CD4-positive, alpha-beta memory T cell (primary cell): ENCODE data around the gene RDH11. TPM values are rescaled to one million over a fixed set of nuclear protein-coding genes. Genes with fewer than 3 reads are reported as not detected.

ENCODE experiments used
- CTCF ChIA-PET: fragments of 350-600 bp; sonication (Branson Sonifier 250); formaldehyde crosslinking; loops from one replicate; lab custom pipeline; 2021; ENCODE audit warnings: inconsistent platforms; ENCODE audit not compliant: partially characterized antibody; lab: Charles Lee
- POLR2A ChIA-PET: fragments of 350-600 bp; sonication (Branson Sonifier 250); formaldehyde crosslinking; loops from one replicate; lab custom pipeline; 2021; ENCODE audit not compliant: partially characterized antibody; lab: Charles Lee
- DNase-seq, 5 donors: peaks; one replicate each; pipeline versions ENCODE4 v3.0.0 to v3.0.0-alpha.2; 2020 to 2022; ENCODE audit warnings: mixed read lengths in 1 of 5
- H3K27ac ChIP-seq: one replicate; pipeline ENCODE4 v1.7.0; 2013; ENCODE audit warnings: low read depth, low read length
- H3K27me3 ChIP-seq: 2 replicates; pipeline ENCODE4 v1.7.0; 2013; ENCODE audit warnings: mild to moderate bottlenecking, low read length, moderate library complexity; ENCODE audit not compliant: insufficient read depth
- H3K36me3 ChIP-seq: 2 replicates; pipeline ENCODE4 v1.7.0; 2013; ENCODE audit warnings: mild to moderate bottlenecking, low read length, moderate library complexity; ENCODE audit not compliant: insufficient read depth
- H3K4me1 ChIP-seq: 2 replicates; pipeline ENCODE4 v1.7.0; 2013; ENCODE audit warnings: mild to moderate bottlenecking, low read length, moderate library complexity; ENCODE audit not compliant: insufficient read depth
- H3K4me3 ChIP-seq, 2 donors: one replicate each; pipeline ENCODE4 v1.7.0; 2013; ENCODE audit warnings: low read length in 2 of 2, mild to moderate bottlenecking in 1 of 2
- H3K9me3 ChIP-seq, 2 donors: one replicate each; pipeline ENCODE4 v1.7.0; 2013; ENCODE audit warnings: low read length in 2 of 2, control low read depth in 1 of 2; ENCODE audit not compliant: control insufficient read depth in 1 of 2
- H3K27ac Mint-ChIP-seq, 7 donors: one replicate each; pipeline ENCODE4 v1.8.0; 2020 to 2021; ENCODE audit warnings: mixed read lengths in 7 of 7, mild to moderate bottlenecking in 6 of 7, inconsistent platforms in 3 of 7, moderate library complexity in 3 of 7
- H3K27me3 Mint-ChIP-seq, 2 donors: one replicate each; pipeline ENCODE4 v1.8.0; 2020 to 2021; ENCODE audit warnings: mixed read lengths in 2 of 2
- H3K36me3 Mint-ChIP-seq, 2 donors: one replicate each; pipeline ENCODE4 v1.8.0; 2020 to 2021; ENCODE audit warnings: mixed read lengths in 2 of 2, inconsistent platforms in 1 of 2, mild to moderate bottlenecking in 1 of 2
- H3K4me1 Mint-ChIP-seq, 4 donors: one replicate each; pipeline ENCODE4 v1.8.0; 2020 to 2021; ENCODE audit warnings: mixed read lengths in 4 of 4, mild to moderate bottlenecking in 1 of 4
- H3K4me3 Mint-ChIP-seq, 8 donors: one replicate each; pipeline ENCODE4 v1.8.0; 2020 to 2021; ENCODE audit warnings: mixed read lengths in 8 of 8, mild to moderate bottlenecking in 7 of 8, moderate library complexity in 6 of 8, inconsistent platforms in 3 of 8
- H3K9me3 Mint-ChIP-seq, 8 donors: one replicate each; pipeline ENCODE4 v1.8.0; 2020 to 2021; ENCODE audit warnings: mixed read lengths in 8 of 8, mild to moderate bottlenecking in 5 of 8, inconsistent platforms in 3 of 8, moderate library complexity in 1 of 8
- intact Hi-C: fragments of 100-400 bp; cut with micrococcal nuclease; formaldehyde crosslinking; loops from one replicate; pipeline ENCODE4 v1.15.1; 2023
- polyA plus RNA-seq, 2 donors: library from polyadenylated mRNA; unstranded; fragments of 300-500 nt; fragmentation: Illumina TruSeq; gene quantifications; one replicate each; pipeline ENCODE4 v1.2.3, GENCODE V29; 2021
- total RNA-seq, 2 experiments: library from RNA; stranded (reverse); gene quantifications; one replicate each; pipeline ENCODE4 v1.2.3, GENCODE V29; 2021

The RDH11 gene
- total and polyA plus RNA-seq, 4 experiments from 2014 or later = 45.2 to 95.3 (median 59.4) TPM

- CTCF ChIA-PET = no interaction called here
- H3K27ac Mint-ChIP-seq = peak overlapping the region in 1 of 7 donors; percentile 29
Measured at GRCh38 chr14:67733616-67734015, 38.1 kb upstream of the RDH11 start.

GRCh38 chr14:67729072-67729885 lies 33.7 kb upstream of the RDH11 start:
- no peaks in the 10 kb centered on the region for H3K9me3 ChIP-seq
- CTCF ChIA-PET = interaction anchor here (1.0 kb wide), 1 partner anchor 25 kb away, joined by 5 read pairs; no protein-coding TSS in a partner anchor
- no peak overlapping the region for H3K4me3 ChIP-seq
- no peak overlapping the region for H3K27ac ChIP-seq
- H3K4me3 Mint-ChIP-seq = no peak overlapping the region
- peaks cover 4% of the 10 kb centered on the region for H3K27me3 ChIP-seq
- intact Hi-C loops = no loop called here
- H3K4me1 ChIP-seq = no peaks in the 10 kb centered on the region
- POLR2A ChIA-PET = no interaction called here
- H3K4me1 Mint-ChIP-seq = no peaks in the 10 kb centered on the region
- H3K27ac Mint-ChIP-seq = no peak overlapping the region
- H3K36me3 ChIP-seq = no peaks in the 10 kb centered on the region
- H3K9me3 Mint-ChIP-seq = no peaks in the 10 kb centered on the region
- H3K36me3 Mint-ChIP-seq = no peaks in the 10 kb centered on the region
- peaks cover 2 to 10% of the 10 kb centered on the region in 2 donors for H3K27me3 Mint-ChIP-seq
- DNase-seq = no peak

More at GRCh38 chr14:67733616-67734015, 38.1 kb upstream of the RDH11 start:
- POLR2A ChIA-PET = no interaction called here
- Mint-ChIP-seq H3K9me3 (peaks cover 0 to 2% (median 0%) of the 10 kb centered on the region in 8 donors), H3K27me3 (no peaks in the 10 kb centered on the region), H3K36me3 (no peaks in the 10 kb centered on the region), H3K4me1 (no peaks in the 10 kb centered on the region), H3K4me3 (no peak overlapping the region)
- Histone ChIP-seq H3K27me3 (no peaks in the 10 kb centered on the region), H3K36me3 (no peaks in the 10 kb centered on the region), H3K4me3 (no peak overlapping the region), H3K4me1 (no peaks in the 10 kb centered on the region), H3K27ac (no peak overlapping the region), H3K9me3 (no peaks in the 10 kb centered on the region)
- no peak for DNase-seq
- intact Hi-C loops = no loop called here

GRCh38 chr14:67728258-67728657 lies 32.7 kb upstream of the RDH11 start:
- Mint-ChIP-seq H3K4me3 (no peak overlapping the region), H3K9me3 (no peaks in the 10 kb centered on the region), H3K4me1 (no peaks in the 10 kb centered on the region), H3K27ac (no peak overlapping the region), H3K36me3 (no peaks in the 10 kb centered on the region), H3K27me3 (peaks cover 10 to 15% of the 10 kb centered on the region in 2 donors)
- intact Hi-C loops = no loop called here
- H3K27ac ChIP-seq = no peak overlapping the region
- H3K27me3 ChIP-seq = peaks cover 4% of the 10 kb centered on the region
- DNase-seq = no peak
- CTCF ChIA-PET = no interaction called here
- H3K4me3 ChIP-seq = no peak overlapping the region
- no peaks in the 10 kb centered on the region for H3K4me1 ChIP-seq
- POLR2A ChIA-PET = no interaction called here
- H3K9me3 ChIP-seq = no peaks in the 10 kb centered on the region
- no peaks in the 10 kb centered on the region for H3K36me3 ChIP-seq

- peaks cover 3 to 7% (median 4%) of the 10 kb centered on the region in 4 donors for H3K4me1 Mint-ChIP-seq
- H3K27ac Mint-ChIP-seq = no peak overlapping the region
- H3K27me3 ChIP-seq = peaks cover 4% of the 10 kb centered on the region
- POLR2A ChIA-PET = no interaction called here
- no peaks in the 10 kb centered on the region for H3K9me3 Mint-ChIP-seq
- CTCF ChIA-PET = no interaction called here
- intact Hi-C loops = no loop called here
- H3K36me3 ChIP-seq = no peaks in the 10 kb centered on the region
- no peak overlapping the region for H3K4me3 Mint-ChIP-seq
- H3K9me3 ChIP-seq = no peaks in the 10 kb centered on the region
- no peak overlapping the region for H3K4me3 ChIP-seq
- H3K27me3 Mint-ChIP-seq = peaks cover 13 to 17% of the 10 kb centered on the region in 2 donors
- DNase-seq = no peak
- H3K4me1 ChIP-seq = peaks cover 6% of the 10 kb centered on the region
- no peak overlapping the region for H3K27ac ChIP-seq
- no peaks in the 10 kb centered on the region for H3K36me3 Mint-ChIP-seq
Measured at GRCh38 chr14:67727361-67727760, 31.8 kb upstream of the RDH11 start.

- H3K4me1 ChIP-seq = peaks cover 8% of the 10 kb centered on the region
- Mint-ChIP-seq H3K4me1 (peaks cover 3 to 7% (median 6%) of the 10 kb centered on the region in 4 donors), H3K36me3 (no peaks in the 10 kb centered on the region), H3K9me3 (no peaks in the 10 kb centered on the region), H3K4me3 (no peak overlapping the region), H3K27ac (no peak overlapping the region), H3K27me3 (peaks cover 22% of the 10 kb centered on the region in 2 donors)
- H3K9me3 ChIP-seq = no peaks in the 10 kb centered on the region
- POLR2A ChIA-PET = no interaction called here
- no peak overlapping the region for H3K4me3 ChIP-seq
- no peak overlapping the region for H3K27ac ChIP-seq
- CTCF ChIA-PET = no interaction called here
- no peaks in the 10 kb centered on the region for H3K36me3 ChIP-seq
- no peak for DNase-seq
- peaks cover 4% of the 10 kb centered on the region for H3K27me3 ChIP-seq
- intact Hi-C loops = no loop called here
Measured at GRCh38 chr14:67725171-67725570, 29.6 kb upstream of the RDH11 start.

- H3K4me3 Mint-ChIP-seq = peak overlapping the region in 2 of 8 donors; percentile 26 to 51
- H3K4me1 ChIP-seq = peaks cover 8% of the 10 kb centered on the region
- no peak for DNase-seq
- no peak overlapping the region for H3K4me3 ChIP-seq
- H3K27me3 Mint-ChIP-seq = peaks cover 22 to 25% of the 10 kb centered on the region in 2 donors
- no peaks in the 10 kb centered on the region for H3K9me3 Mint-ChIP-seq
- H3K36me3 Mint-ChIP-seq = no peaks in the 10 kb centered on the region
- peaks cover 4% of the 10 kb centered on the region for H3K27me3 ChIP-seq
- no peaks in the 10 kb centered on the region for H3K9me3 ChIP-seq
- no peak overlapping the region for H3K27ac Mint-ChIP-seq
- CTCF ChIA-PET = interaction anchor here (1.9 kb wide), 1 partner anchor 18 kb away, joined by 5 read pairs; no protein-coding TSS in a partner anchor
- H3K4me1 Mint-ChIP-seq = peaks cover 3 to 7% (median 6%) of the 10 kb centered on the region in 4 donors
- no peaks in the 10 kb centered on the region for H3K36me3 ChIP-seq
- no peak overlapping the region for H3K27ac ChIP-seq
- POLR2A ChIA-PET = no interaction called here
- intact Hi-C loops = no loop called here
Measured at GRCh38 chr14:67722293-67722692, 26.7 kb upstream of the RDH11 start.

GRCh38 chr14:67721875-67722274 lies 26.3 kb upstream of the RDH11 start:
- H3K4me1 ChIP-seq = peaks cover 8% of the 10 kb centered on the region
- ChIA-PET CTCF (interaction anchor here (1.9 kb wide), 1 partner anchor 17 kb away, joined by 5 read pairs; no protein-coding TSS in a partner anchor), POLR2A (no interaction called here)
- Mint-ChIP-seq H3K9me3 (no peaks in the 10 kb centered on the region), H3K36me3 (no peaks in the 10 kb centered on the region), H3K27me3 (peaks cover 22 to 25% of the 10 kb centered on the region in 2 donors), H3K4me3 (no peak overlapping the region), H3K27ac (no peak overlapping the region), H3K4me1 (peaks cover 3 to 7% (median 6%) of the 10 kb centered on the region in 4 donors)
- intact Hi-C loops = no loop called here
- no peaks in the 10 kb centered on the region for H3K36me3 ChIP-seq
- H3K27ac ChIP-seq = no peak overlapping the region
- H3K27me3 ChIP-seq = peaks cover 4% of the 10 kb centered on the region
- H3K9me3 ChIP-seq = no peaks in the 10 kb centered on the region
- no peak for DNase-seq
- H3K4me3 ChIP-seq = no peak overlapping the region
